HTERT RPE-1 (cell line): ENCODE results near the gene EPHB6.

Source experiments
- in situ Hi-C: fragments of 300-500 bp; cut with MboI; formaldehyde crosslinking; loops from 4 replicates; pipeline ENCODE4 v1.14.3; 2020; ENCODE audit warnings: low sequenced_read_pairs

The EPHB6 gene

GRCh38 chr7:142894112-142894984 is 39.5 kb downstream of the EPHB6 start:
- in situ Hi-C loops, result no loop called here

- in situ Hi-C loops, result no loop called here
Observed at GRCh38 chr7:142894985-142895593, 40.2 kb downstream of the EPHB6 start.

GRCh38 chr7:142896151-142896550 is 41.3 kb downstream of the EPHB6 start:
- in situ Hi-C loops, result no loop called here

GRCh38 chr7:142896741-142897379 is 42.0 kb downstream of the EPHB6 start:
- in situ Hi-C loops, result no loop called here

- in situ Hi-C loops, result no loop called here
Observed at GRCh38 chr7:142897691-142898090, 42.8 kb downstream of the EPHB6 start.

GRCh38 chr7:142898377-142899170 is 43.7 kb downstream of the EPHB6 start:
- in situ Hi-C loops, result no loop called here

GRCh38 chr7:142899661-142900060 is 44.8 kb downstream of the EPHB6 start:
- in situ Hi-C loops, result no loop called here

GRCh38 chr7:142901426-142902259 is 46.8 kb downstream of the EPHB6 start:
- in situ Hi-C loops, result no loop called here

GRCh38 chr7:142904128-142904527 is 49.3 kb downstream of the EPHB6 start:
- in situ Hi-C loops, result no loop called here

GRCh38 chr7:142905759-142906158 is 50.9 kb downstream of the EPHB6 start:
- in situ Hi-C loops, result no loop called here

- in situ Hi-C loops, result no loop called here
Observed at GRCh38 chr7:142906643-142907042, 51.8 kb downstream of the EPHB6 start.

GRCh38 chr7:142908290-142908689 is 53.4 kb downstream of the EPHB6 start:
- in situ Hi-C loops, result no loop called here

- in situ Hi-C loops, result no loop called here
Observed at GRCh38 chr7:142908921-142909890, 54.3 kb downstream of the EPHB6 start.

- in situ Hi-C loops, result no loop called here
Observed at GRCh38 chr7:142910031-142910433, 55.2 kb downstream of the EPHB6 start.

- in situ Hi-C loops, result no loop called here
Observed at GRCh38 chr7:142910481-142910880, 55.6 kb downstream of the EPHB6 start.

GRCh38 chr7:142913051-142913450 is 58.2 kb downstream of the EPHB6 start:
- in situ Hi-C loops, result no loop called here

GRCh38 chr7:142913566-142913965 is 58.7 kb downstream of the EPHB6 start:
- in situ Hi-C loops, result no loop called here

GRCh38 chr7:142914121-142914520 is 59.2 kb downstream of the EPHB6 start:
- in situ Hi-C loops, result no loop called here

- in situ Hi-C loops, result no loop called here
Observed at GRCh38 chr7:142915315-142915714, 60.4 kb downstream of the EPHB6 start.
